ENCODE results near the gene ZNF416.

ZNF416 gene

DNA sequence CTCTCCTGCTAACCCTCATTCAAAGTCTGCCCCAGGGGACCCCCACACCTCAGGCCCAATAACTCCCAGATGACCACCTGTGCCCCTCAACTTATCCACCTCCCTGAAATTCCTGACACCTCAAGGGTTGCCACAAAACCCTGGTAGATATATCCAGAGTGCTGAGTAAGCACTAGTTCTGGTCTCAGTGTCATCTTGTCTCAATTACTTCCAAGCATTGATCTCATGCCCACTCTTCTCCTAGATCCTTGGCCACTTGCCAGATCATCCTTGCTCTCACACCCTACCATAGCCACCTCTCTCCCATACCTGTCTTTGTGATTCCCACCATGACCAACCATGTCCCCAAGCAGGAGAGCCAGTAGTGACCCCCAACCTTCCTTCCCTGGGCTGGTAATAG is 2.0 kb downstream of the ZNF416 start:
- TF ChIP-seq, protein P1, sequence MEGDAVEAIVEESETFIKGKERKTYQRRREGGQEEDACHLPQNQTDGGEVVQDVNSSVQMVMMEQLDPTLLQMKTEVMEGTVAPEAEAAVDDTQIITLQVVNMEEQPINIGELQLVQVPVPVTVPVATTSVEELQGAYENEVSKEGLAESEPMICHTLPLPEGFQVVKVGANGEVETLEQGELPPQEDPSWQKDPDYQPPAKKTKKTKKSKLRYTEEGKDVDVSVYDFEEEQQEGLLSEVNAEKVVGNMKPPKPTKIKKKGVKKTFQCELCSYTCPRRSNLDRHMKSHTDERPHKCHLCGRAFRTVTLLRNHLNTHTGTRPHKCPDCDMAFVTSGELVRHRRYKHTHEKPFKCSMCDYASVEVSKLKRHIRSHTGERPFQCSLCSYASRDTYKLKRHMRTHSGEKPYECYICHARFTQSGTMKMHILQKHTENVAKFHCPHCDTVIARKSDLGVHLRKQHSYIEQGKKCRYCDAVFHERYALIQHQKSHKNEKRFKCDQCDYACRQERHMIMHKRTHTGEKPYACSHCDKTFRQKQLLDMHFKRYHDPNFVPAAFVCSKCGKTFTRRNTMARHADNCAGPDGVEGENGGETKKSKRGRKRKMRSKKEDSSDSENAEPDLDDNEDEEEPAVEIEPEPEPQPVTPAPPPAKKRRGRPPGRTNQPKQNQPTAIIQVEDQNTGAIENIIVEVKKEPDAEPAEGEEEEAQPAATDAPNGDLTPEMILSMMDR (IDR thresholded peaks at IDR 0.05; ENCODE audit: low read length, missing control alignments) = no peak
- no peak for DNase-seq (ENCODE audit: low read depth)
- H3K4me3 ChIP-seq (replicated peaks; ENCODE audit: low read depth, low read length) = no peak overlapping the region

DNA sequence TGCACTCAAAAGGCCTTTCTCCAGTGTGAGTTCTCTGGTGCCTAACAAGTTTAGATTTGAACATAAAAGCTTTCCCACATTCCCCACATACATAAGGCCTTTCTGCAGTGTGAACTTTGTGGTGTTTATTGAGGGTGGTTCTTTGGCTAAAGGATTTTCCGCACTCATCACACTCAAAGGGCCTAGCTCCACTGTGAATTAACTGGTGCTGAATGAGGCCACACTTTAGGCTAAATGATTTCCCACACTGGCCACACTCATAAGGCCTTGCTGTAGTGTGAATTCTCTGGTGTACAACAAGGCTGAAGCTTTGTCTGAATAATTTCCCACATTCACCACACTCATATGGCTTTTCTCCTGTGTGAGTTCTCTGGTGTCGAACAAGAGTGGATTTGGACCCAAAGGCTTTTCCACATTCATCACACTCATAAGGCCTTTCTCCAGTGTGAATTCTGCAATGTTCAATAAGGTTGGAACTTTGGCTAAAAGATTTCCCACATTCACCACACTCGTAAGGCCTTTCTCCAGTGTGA is 6.2 kb downstream of the ZNF416 start:
- DNase-seq (ENCODE audit: low read depth) = no peak
- TF ChIP-seq, protein P1 (IDR thresholded peaks at IDR 0.05; ENCODE audit: low read length, missing control alignments) = no peak
- no peak overlapping the region for H3K4me3 ChIP-seq (replicated peaks; ENCODE audit: low read depth, low read length)

DNA sequence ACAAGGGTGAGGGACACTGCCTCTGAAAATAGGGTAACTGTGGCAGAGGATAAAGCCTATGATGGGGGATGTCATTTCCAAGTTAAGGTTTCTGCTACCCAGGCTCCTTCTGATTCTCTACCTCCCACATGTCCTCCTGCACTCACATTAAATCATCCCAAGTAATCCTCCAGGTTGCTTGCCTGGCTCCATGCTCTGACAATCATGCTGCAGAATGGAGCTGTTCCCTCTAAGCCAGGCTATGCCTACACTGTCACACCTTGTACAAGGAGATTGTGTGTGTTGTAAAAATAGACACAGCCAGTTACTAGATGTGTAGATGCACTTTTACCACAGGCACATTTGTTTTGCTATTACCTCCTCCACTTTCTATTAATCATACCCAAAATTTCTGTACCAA is 8.0 kb downstream of the ZNF416 start:
- H3K4me3 ChIP-seq (replicated peaks; ENCODE audit: low read depth, low read length) = no peak overlapping the region
- DNase-seq (ENCODE audit: low read depth) = no peak
- TF ChIP-seq, protein P1 (IDR thresholded peaks at IDR 0.05; ENCODE audit: low read length, missing control alignments) = no peak

DNA sequence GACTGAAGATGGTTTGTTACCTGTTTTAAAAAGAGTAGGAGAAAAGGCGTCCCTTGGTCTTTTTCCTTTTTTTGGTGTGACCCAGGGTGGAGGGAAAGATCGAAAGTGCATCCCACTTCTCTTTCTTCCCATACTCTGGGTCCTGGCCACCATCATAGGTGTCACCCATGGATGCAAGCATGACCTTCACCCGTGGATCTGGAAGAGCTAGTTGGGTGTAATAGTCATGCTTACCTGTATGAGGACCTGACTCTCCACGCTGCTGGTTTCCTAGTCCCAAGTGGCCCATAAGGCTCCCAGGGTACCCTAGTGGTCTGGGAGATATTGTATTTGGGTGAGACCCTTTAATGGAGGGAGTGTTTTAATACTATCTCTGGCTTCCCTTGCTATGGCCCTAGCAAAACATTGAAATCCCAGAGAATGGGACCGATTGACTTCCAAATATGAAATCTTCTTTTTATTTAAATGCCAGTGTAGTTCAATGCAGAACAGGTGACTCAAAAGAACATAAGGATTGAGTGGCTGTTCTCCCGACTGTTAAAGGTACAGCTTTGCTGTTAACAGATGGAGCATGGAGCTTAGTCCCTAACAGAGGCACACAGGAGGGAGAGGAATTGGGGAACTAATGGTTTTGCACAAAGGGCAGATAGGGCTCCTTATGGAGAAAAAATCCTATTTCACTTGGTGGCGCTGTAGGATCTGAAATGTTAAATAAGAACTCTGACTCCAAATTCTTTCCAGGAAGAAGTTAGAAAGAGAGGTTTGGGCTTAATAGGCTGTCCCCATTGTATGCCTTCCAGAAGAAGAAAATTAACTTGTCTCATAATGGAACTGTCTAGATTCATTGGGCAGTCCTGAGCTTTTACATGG is 12.1 kb downstream of the ZNF416 start:
- DNase-seq (ENCODE audit: low read depth) = peak; percentile 47
- TF ChIP-seq, protein P1 (IDR thresholded peaks at IDR 0.05; ENCODE audit: low read length, missing control alignments) = no peak
- no peak overlapping the region for H3K4me3 ChIP-seq (replicated peaks; ENCODE audit: low read depth, low read length)

DNA sequence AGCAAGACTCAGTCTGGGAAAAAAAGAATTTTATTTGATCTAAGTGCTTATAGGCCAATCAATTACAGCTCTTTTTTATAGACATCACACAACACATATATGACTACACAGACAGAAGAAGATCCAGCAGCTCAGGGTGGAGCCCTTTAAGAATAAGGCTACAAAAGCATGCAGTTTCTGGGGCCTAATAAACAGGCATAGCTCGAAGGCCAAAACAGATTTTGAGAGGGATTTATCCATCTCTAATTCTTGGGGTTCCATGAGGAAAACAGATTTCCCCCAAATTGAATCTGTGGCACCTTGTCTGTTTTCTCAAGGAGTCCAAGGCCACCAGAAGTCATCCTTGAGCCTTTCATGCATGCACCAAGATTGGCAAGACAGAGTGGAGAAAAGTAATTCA is 15.2 kb downstream of the ZNF416 start:
- DNase-seq (ENCODE audit: low read depth) = no peak
- no peak overlapping the region for H3K4me3 ChIP-seq (replicated peaks; ENCODE audit: low read depth, low read length)
- TF ChIP-seq, protein P1 (IDR thresholded peaks at IDR 0.05; ENCODE audit: low read length, missing control alignments) = no peak

DNA sequence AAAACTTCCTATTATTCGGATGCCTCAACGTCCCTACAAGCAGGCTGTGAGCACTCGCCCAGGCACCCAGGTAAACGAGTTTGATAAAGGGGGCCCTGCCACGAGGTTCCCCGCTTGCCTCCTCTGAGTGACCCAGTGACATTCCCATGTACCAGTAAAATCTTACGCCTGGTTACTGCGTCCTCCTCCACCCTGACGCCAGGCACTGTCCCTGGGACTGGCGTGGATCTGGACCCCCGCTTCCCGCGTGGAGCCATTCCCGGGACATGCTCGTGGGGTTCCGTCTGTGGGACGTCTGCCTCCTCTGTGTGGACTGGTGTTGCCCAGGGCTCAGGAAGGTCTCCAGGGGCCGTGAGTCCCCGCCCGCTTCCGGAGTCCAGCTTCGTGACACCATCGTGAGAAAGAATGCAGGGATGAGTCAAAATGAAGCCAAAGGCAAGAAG is 18.6 kb downstream of the ZNF416 start:
- peak; percentile 72 for DNase-seq (ENCODE audit: low read depth)
- peak overlapping the region; percentile 96 for H3K4me3 ChIP-seq (replicated peaks; ENCODE audit: low read depth, low read length)
- TF ChIP-seq, protein P1 (IDR thresholded peaks at IDR 0.05; ENCODE audit: low read length, missing control alignments) = no peak

Data from fibroblast of pulmonary artery (primary cell).